ENCODE data around the gene TRIP12. TPM values are rescaled to one million over a fixed set of nuclear protein-coding genes. Genes with fewer than 3 reads are reported as not detected.

Gene TRIP12
- total RNA-seq, 1 experiment from 2014 or later, result 368 TPM

DNA sequence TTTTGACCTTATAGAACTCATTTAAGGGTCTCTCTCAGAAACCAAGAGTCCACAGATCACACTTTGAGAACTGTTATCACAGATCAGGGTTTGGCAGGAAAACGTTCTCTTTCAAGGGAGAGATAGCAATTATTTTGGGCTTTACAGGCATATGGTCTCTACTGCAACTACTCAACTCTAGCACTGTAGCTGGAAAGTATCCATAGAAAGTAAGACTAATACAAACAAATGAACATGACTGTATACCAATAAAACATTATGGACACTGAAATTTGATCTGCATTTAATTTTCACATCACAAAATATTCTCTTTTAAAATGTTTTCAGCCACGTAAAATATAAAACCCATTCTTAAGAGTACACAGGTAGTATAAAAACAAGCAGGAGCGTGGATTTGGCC is 100.5 kb downstream of the TRIP12 start:
- ChIA-PET CTCF (no interaction called here), POLR2A (no interaction called here)
- no peaks in the 10 kb centered on the region for H3K27me3 ChIP-seq (ENCODE audit: control insufficient read depth, insufficient read depth, low read length)
- peaks cover 4% of the 10 kb centered on the region; the same call in 1 of the 2 replicates for H3K4me1 ChIP-seq (ENCODE audit: control insufficient read depth, insufficient read depth, low read length)
- in situ Hi-C loops (cut with HindIII; ENCODE audit: low pct_unique_long_range_greater_than_20kb, low sequenced_read_pairs), result no loop called here
- ATAC-seq (no peak), DNase-seq (ENCODE audit: low read depth, low spot score) (no peak)
- TF ChIP-seq, protein P1, sequence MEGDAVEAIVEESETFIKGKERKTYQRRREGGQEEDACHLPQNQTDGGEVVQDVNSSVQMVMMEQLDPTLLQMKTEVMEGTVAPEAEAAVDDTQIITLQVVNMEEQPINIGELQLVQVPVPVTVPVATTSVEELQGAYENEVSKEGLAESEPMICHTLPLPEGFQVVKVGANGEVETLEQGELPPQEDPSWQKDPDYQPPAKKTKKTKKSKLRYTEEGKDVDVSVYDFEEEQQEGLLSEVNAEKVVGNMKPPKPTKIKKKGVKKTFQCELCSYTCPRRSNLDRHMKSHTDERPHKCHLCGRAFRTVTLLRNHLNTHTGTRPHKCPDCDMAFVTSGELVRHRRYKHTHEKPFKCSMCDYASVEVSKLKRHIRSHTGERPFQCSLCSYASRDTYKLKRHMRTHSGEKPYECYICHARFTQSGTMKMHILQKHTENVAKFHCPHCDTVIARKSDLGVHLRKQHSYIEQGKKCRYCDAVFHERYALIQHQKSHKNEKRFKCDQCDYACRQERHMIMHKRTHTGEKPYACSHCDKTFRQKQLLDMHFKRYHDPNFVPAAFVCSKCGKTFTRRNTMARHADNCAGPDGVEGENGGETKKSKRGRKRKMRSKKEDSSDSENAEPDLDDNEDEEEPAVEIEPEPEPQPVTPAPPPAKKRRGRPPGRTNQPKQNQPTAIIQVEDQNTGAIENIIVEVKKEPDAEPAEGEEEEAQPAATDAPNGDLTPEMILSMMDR (IDR thresholded peaks at IDR 0.05), result no peak
- TF ChIP-seq TCF7L2 (IDR thresholded peaks at IDR 0.05; ENCODE audit: low read depth, low read length) (no peak), POLR2AphosphoS5 (IDR thresholded peaks at IDR 0.05; ENCODE audit: low read depth, low read length) (no peak), SIN3A (IDR thresholded peaks at IDR 0.05; ENCODE audit: borderline replicate concordance, insufficient read depth, low read depth, low read length) (no peak), REST (IDR thresholded peaks at IDR 0.05; ENCODE audit: insufficient read depth in 1 of 2, low read depth in 2 of 2, low read length in 1 of 2) (no peak)
- no peak overlapping the region for H3K4me3 ChIP-seq (ENCODE audit: low read depth in 2 of 2, low read length in 2 of 2)
- peaks cover 28% of the 10 kb centered on the region for H3K36me3 ChIP-seq (ENCODE audit: control insufficient read depth, insufficient read depth, low read length)
- intact Hi-C loops (cut with micrococcal nuclease; ENCODE audit: unreplicated experiment), result no loop called here
- H3K9me3 ChIP-seq (ENCODE audit: control insufficient read depth, insufficient read depth, low read depth, low read length), result no peaks in the 10 kb centered on the region
- no peak overlapping the region for H3K27ac ChIP-seq (ENCODE audit: low read length)
- no TSS peak for BruUV-seq (replicated peaks)

GRCh38 chr2:229818230-229818629 is 103.6 kb downstream of the TRIP12 start:
- intact Hi-C loops (cut with micrococcal nuclease; ENCODE audit: unreplicated experiment) (no loop called here), in situ Hi-C loops (cut with HindIII; ENCODE audit: low pct_unique_long_range_greater_than_20kb, low sequenced_read_pairs) (no loop called here)
- Histone ChIP-seq H3K36me3 (ENCODE audit: control insufficient read depth, insufficient read depth, low read length) (peaks cover 31% of the 10 kb centered on the region), H3K4me1 (ENCODE audit: control insufficient read depth, insufficient read depth, low read length) (peaks cover 4% of the 10 kb centered on the region; the same call in 1 of the 2 replicates), H3K27me3 (ENCODE audit: control insufficient read depth, insufficient read depth, low read length) (no peaks in the 10 kb centered on the region), H3K9me3 (ENCODE audit: control insufficient read depth, insufficient read depth, low read depth, low read length) (no peaks in the 10 kb centered on the region), H3K27ac (ENCODE audit: low read length) (no peak overlapping the region), H3K4me3 (ENCODE audit: low read depth in 2 of 2, low read length in 2 of 2) (no peak overlapping the region)
- CTCF ChIA-PET, result no interaction called here
- ATAC-seq (0 out of 2 replicates have a peak, but pooled peaks have one; percentile 23), DNase-seq (ENCODE audit: low read depth, low spot score) (no peak)
- POLR2A ChIA-PET, result no interaction called here
- no TSS peak for BruUV-seq (replicated peaks)
- TF ChIP-seq POLR2AphosphoS5 (IDR thresholded peaks at IDR 0.05; ENCODE audit: low read depth, low read length) (no peak), TCF7L2 (IDR thresholded peaks at IDR 0.05; ENCODE audit: low read depth, low read length) (no peak), SIN3A (IDR thresholded peaks at IDR 0.05; ENCODE audit: borderline replicate concordance, insufficient read depth, low read depth, low read length) (no peak), REST (IDR thresholded peaks at IDR 0.05; ENCODE audit: insufficient read depth in 1 of 2, low read depth in 2 of 2, low read length in 1 of 2) (no peak)
- TF ChIP-seq, protein P1 (IDR thresholded peaks at IDR 0.05), result no peak
